NB4 (cell line): ENCODE results near the gene FILIP1L.

ENCODE experiments used
- MYC ChIP-seq: IDR thresholded peaks from 2 replicates; pipeline ENCODE4 v1.6.1; 2011; ENCODE audit warnings: low read depth, low read length
- POLR2A ChIP-seq: IDR thresholded peaks from 2 replicates; pipeline ENCODE4 v1.6.1; 2011; ENCODE audit warnings: mild to moderate bottlenecking; ENCODE audit not compliant: insufficient read length; ENCODE audit errors: extremely low read depth
- TF ChIP-seq, protein P1 (sequence below): IDR thresholded peaks from 2 replicates; pipeline ENCODE4 v1.6.1; 2011; ENCODE audit warnings: low read depth, low read length
- TF ChIP-seq, protein P2 (sequence below): IDR thresholded peaks from one replicate; pipeline ENCODE4 v1.5.1; 2012; ENCODE audit warnings: low read depth, low read length

DNA sequence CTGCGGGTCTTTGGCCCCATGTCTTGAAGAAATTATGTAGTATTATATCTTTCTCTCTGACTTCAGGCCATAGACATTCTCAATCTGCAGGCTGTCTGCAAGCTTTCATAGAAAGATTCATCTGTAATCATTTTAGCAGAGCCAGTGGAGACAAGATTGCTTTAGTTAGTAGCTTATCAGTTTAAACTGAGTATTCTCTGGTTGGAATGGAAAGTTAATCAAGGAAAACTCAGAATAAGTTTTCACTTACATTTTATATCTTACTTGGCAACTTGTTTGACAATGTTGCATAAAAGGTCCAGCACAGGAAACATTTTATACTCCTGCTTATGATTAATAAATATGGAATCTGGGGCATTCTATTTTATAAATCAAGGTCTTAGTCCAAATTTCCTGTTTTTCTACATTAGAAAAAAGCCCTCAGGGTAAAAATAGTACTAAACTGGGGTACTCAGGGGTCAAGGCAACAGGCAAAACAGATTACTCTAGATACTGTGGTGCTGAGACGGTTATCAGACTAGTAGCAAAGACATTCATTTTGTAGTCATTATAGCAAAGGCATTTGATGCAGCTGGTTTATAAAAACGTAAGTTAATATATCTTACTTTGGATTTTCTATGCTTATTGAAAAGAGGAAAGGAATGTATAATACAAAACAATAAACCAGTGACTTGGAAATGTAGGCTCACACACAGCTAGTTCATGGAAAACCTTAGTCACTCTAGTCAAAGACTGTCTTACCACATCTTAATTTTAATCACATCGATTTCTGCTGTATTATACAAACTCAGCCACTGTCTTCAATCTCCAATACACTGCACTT is 45.2 kb upstream of the FILIP1L start:
- TF ChIP-seq, protein P1, sequence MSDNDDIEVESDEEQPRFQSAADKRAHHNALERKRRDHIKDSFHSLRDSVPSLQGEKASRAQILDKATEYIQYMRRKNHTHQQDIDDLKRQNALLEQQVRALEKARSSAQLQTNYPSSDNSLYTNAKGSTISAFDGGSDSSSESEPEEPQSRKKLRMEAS: no peak
- TF ChIP-seq POLR2A (no peak), MYC (no peak)
- TF ChIP-seq, protein P2, sequence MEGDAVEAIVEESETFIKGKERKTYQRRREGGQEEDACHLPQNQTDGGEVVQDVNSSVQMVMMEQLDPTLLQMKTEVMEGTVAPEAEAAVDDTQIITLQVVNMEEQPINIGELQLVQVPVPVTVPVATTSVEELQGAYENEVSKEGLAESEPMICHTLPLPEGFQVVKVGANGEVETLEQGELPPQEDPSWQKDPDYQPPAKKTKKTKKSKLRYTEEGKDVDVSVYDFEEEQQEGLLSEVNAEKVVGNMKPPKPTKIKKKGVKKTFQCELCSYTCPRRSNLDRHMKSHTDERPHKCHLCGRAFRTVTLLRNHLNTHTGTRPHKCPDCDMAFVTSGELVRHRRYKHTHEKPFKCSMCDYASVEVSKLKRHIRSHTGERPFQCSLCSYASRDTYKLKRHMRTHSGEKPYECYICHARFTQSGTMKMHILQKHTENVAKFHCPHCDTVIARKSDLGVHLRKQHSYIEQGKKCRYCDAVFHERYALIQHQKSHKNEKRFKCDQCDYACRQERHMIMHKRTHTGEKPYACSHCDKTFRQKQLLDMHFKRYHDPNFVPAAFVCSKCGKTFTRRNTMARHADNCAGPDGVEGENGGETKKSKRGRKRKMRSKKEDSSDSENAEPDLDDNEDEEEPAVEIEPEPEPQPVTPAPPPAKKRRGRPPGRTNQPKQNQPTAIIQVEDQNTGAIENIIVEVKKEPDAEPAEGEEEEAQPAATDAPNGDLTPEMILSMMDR: no peak
